ENCODE measurements around the gene GSTA4.
"Not testable (repeated sequence)": the region's sequence is repeated elsewhere in the genome, so short reads cannot be mapped to it uniquely, and the experiment has no call there.

Gene GSTA4

DNA sequence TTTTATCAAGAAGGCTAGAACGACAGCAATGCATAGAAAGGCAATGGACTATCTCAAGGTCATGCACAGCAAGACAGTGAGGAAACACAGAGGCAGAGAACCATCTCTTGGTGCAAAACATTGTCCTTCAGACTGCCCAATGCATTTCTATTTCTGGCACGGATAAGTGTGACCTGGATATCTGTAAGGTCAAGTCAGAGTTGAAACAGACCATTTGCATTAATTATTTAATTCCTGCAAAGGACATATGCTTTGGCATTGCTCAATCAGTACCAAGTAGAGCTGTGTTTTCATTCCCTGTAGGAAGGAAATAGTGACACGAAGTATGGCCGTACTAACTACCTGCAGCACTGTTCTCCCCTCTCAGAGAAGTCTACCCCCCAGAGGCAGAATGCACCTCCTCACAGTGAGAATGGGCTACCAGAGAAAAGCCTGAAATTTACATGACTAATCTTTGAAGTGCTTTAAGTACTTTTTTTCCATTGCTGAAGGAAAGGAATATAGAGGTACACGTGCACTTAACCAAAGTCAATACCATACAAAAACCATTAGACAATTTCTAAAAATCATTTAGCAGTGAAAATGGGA, 32.1 kb upstream of the GSTA4 start:
- Mint-ChIP-seq H3K4me1 (peaks cover 33% of the 10 kb centered on the region), H3K4me3 (peak overlapping the region; percentile 22)
- DNase-seq: no peak

GRCh38 chr6:53026526-53026925, 31.4 kb upstream of the GSTA4 start:
- peak; percentile 75 for ATAC-seq
- H3K27me3 Mint-ChIP-seq: no peaks in the 10 kb centered on the region
- H3K9me3 Mint-ChIP-seq: no peaks in the 10 kb centered on the region
- peaks cover 27% of the 10 kb centered on the region for H3K36me3 Mint-ChIP-seq (ENCODE audit: low read depth)
- H3K4me3 Mint-ChIP-seq: peak overlapping the region; percentile 22
- H3K4me1 Mint-ChIP-seq: peaks cover 33% of the 10 kb centered on the region
- DNase-seq: no peak
- H3K27ac Mint-ChIP-seq: peak overlapping the region; percentile 91

More for the DNA sequence above, 32.1 kb upstream of the GSTA4 start:
- peak overlapping the region; percentile 91 for H3K27ac Mint-ChIP-seq
- peaks cover 27% of the 10 kb centered on the region for H3K36me3 Mint-ChIP-seq (ENCODE audit: low read depth)
- ATAC-seq: peak; percentile 65
- no peaks in the 10 kb centered on the region for H3K9me3 Mint-ChIP-seq
- no peaks in the 10 kb centered on the region for H3K27me3 Mint-ChIP-seq

GRCh38 chr6:53023323-53023722, 28.2 kb upstream of the GSTA4 start:
- DNase-seq (no peak), ATAC-seq (no peak)
- H3K9me3 Mint-ChIP-seq: no peaks in the 10 kb centered on the region
- no peaks in the 10 kb centered on the region for H3K27me3 Mint-ChIP-seq
- H3K4me1 Mint-ChIP-seq: peaks cover 30% of the 10 kb centered on the region
- H3K4me3 Mint-ChIP-seq: no peak overlapping the region
- H3K36me3 Mint-ChIP-seq (ENCODE audit: low read depth): peaks cover 11% of the 10 kb centered on the region
- H3K27ac Mint-ChIP-seq: no peak overlapping the region

DNA sequence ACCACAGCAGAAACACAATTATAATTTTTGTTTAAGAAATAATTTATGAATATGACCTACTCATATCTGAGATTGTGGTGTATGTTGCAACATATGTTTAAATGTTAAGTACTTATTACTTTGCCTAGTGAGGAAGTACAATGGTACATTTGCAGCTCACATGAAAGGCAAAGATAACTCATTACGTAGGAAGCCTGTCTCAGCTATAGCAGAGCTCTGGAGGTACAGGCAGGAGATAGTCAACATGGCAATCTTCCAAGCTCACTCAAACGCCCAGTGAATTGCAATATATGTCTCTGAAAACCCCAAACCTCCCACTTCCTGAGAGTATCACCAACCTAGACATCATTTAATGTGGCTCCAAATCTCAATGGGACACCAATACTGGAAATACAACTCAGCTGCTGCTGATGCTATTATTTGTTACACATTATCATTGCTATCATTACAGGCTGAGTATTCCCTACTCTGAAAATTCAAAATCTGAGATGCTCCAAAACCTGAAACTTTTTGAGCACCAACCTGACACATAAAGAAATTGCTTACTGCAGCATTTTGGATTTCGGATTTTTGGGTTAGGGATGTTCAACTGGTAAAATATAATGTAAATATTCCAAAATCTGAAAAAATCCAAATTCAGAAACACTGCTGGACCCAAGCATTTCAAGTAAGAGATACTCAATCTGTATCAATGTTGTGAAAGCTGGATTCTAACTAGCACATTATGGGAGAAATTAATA, 25.1 kb upstream of the GSTA4 start:
- DNase-seq (no peak), ATAC-seq (peak; percentile 59)
- Mint-ChIP-seq H3K27me3 (no peaks in the 10 kb centered on the region), H3K9me3 (no peaks in the 10 kb centered on the region), H3K4me3 (no peak overlapping the region), H3K27ac (no peak overlapping the region), H3K4me1 (peaks cover 10% of the 10 kb centered on the region), H3K36me3 (ENCODE audit: low read depth) (peaks cover 14% of the 10 kb centered on the region)

DNA sequence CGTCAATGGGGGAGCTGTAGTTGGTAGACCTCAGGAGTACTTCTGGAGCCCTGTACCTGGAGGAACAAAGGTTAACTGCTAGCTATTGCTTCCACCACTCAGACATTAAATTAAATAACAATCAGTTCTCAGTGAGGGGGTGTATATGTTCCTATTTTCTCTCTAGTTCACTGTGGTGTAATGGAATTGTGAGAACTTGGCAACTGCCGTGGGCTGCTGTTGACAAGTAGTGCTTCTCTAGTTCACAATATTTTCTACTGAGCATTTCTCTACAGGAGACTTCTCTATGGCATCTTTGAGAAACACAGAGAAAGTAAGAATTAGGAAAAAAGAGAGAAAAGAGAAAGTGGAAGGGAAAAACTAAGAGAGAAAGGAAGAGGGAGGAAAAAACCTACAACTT, 23.4 kb upstream of the GSTA4 start:
- H3K27ac Mint-ChIP-seq: no peak overlapping the region
- peaks cover 12% of the 10 kb centered on the region for H3K36me3 Mint-ChIP-seq (ENCODE audit: low read depth)
- no peak overlapping the region for H3K4me3 Mint-ChIP-seq
- peaks cover 2% of the 10 kb centered on the region for H3K4me1 Mint-ChIP-seq
- DNase-seq (no peak), ATAC-seq (no peak)
- no peaks in the 10 kb centered on the region for H3K9me3 Mint-ChIP-seq
- no peaks in the 10 kb centered on the region for H3K27me3 Mint-ChIP-seq

DNA sequence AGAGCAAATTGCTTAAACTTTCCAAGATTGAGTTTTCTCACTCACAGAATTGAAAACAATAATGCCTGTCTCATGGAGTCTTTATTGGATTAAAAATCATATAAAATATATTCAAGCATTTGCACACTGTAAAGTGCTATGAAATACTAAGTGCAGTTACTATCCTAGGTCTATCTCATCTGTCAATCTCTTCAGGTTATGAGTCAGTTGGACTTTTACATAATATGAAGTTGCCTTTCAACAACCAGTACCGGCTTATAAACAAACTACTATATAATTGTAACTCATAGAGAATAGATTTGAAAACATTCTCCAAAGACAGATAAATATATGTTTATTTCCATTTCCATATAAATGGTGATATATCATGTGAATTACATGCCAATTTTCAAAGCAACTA, 20.4 kb upstream of the GSTA4 start:
- Mint-ChIP-seq H3K9me3 (no peaks in the 10 kb centered on the region), H3K27me3 (no peaks in the 10 kb centered on the region), H3K4me3 (no peak overlapping the region), H3K27ac (no peak overlapping the region), H3K36me3 (ENCODE audit: low read depth) (peaks cover 13% of the 10 kb centered on the region), H3K4me1 (no peaks in the 10 kb centered on the region)
- ATAC-seq (no peak), DNase-seq (no peak)

DNA sequence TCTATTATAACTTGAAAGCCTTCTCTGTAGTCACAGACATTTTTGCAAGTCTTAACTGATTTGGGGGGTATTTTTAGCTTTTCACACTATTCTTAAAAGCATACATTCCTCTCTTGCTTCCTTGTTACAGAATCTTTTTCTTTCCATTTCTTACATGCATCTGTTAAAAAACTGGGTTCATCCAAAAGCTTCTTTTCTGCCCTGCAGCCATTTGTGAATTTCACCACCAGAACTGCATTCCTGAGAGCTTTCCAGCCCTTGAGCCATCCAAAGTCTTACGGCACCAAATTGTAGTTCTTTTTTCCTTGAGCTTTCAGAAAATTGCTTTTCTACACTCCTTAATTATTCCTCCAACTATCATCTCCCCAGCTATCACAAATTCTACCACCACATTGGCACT, 19.7 kb upstream of the GSTA4 start:
- ATAC-seq: no peak
- Mint-ChIP-seq H3K4me3 (no peak overlapping the region), H3K9me3 (no peaks in the 10 kb centered on the region), H3K36me3 (ENCODE audit: low read depth) (peaks cover 16% of the 10 kb centered on the region), H3K27ac (no peak overlapping the region), H3K4me1 (no peaks in the 10 kb centered on the region), H3K27me3 (no peaks in the 10 kb centered on the region)
- no peak for DNase-seq

GRCh38 chr6:53014063-53014462, 19.0 kb upstream of the GSTA4 start:
- no peak for DNase-seq
- Mint-ChIP-seq H3K9me3 (no peaks in the 10 kb centered on the region), H3K36me3 (ENCODE audit: low read depth) (peaks cover 19% of the 10 kb centered on the region), H3K4me3 (no peak overlapping the region), H3K4me1 (no peaks in the 10 kb centered on the region), H3K27ac (no peak overlapping the region), H3K27me3 (no peaks in the 10 kb centered on the region)
- ATAC-seq: no peak

- Mint-ChIP-seq H3K27me3 (no peaks in the 10 kb centered on the region), H3K4me3 (no peak overlapping the region), H3K27ac (no peak overlapping the region), H3K36me3 (ENCODE audit: low read depth) (peaks cover 13% of the 10 kb centered on the region), H3K4me1 (no peaks in the 10 kb centered on the region), H3K9me3 (no peaks in the 10 kb centered on the region)
- DNase-seq: no peak
- ATAC-seq: no peak
These were observed 16.9 kb upstream of the GSTA4 start for GRCh38 chr6:53011979-53012378.

DNA sequence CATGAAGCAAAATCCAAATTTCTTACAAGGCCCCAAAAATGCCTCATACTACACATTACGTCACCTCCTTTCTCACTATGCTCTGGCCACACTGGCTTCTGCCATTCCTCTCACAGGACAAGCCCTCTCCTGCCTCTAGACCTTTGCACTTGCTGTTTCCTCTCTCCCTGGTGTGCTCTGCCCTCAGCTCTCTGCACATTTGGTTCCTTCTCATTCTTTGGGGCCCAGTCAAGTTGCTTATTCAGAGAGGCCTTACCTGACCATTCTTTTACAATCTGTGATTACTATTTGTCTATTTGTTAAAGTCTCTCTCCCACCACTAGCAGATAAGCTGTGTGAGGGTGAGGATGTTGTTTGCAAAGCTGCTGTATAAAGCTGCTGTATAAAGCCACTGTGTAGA, 15.4 kb upstream of the GSTA4 start:
- Mint-ChIP-seq H3K27ac (no peak overlapping the region), H3K27me3 (no peaks in the 10 kb centered on the region)

DNA sequence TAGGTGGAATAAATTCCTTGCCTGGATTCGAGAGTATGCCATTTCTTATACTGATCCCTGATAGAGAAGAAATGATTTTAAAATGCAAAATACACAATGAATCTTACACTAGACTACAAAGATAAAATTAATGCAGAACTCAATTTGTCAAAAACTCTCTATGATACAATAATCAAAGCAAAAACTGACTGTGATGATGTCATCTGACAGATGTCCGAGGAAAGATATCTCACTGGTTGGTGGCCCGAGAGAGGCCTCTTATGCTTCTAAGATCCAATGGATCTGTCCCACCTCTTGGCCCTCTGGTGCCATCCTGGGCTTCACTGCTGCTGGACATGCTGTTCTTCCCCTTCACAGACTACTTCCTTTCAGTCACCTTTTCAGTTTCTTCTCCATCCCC, 14.4 kb upstream of the GSTA4 start:
- Mint-ChIP-seq H3K4me1 (no peaks in the 10 kb centered on the region), H3K4me3 (no peak overlapping the region), H3K27ac (no peak overlapping the region), H3K36me3 (ENCODE audit: low read depth) (peaks cover 13% of the 10 kb centered on the region), H3K27me3 (no peaks in the 10 kb centered on the region), H3K9me3 (no peaks in the 10 kb centered on the region)
- ATAC-seq: no peak
- no peak for DNase-seq

More for the DNA sequence above, 15.4 kb upstream of the GSTA4 start:
- H3K9me3 Mint-ChIP-seq: no peaks in the 10 kb centered on the region
- no peak overlapping the region for H3K4me3 Mint-ChIP-seq
- ATAC-seq (no peak), DNase-seq (no peak)
- H3K36me3 Mint-ChIP-seq (ENCODE audit: low read depth): peaks cover 13% of the 10 kb centered on the region
- H3K4me1 Mint-ChIP-seq: no peaks in the 10 kb centered on the region

GRCh38 chr6:53009056-53009455, 14.0 kb upstream of the GSTA4 start:
- ATAC-seq: no peak
- Mint-ChIP-seq H3K4me1 (no peaks in the 10 kb centered on the region), H3K36me3 (ENCODE audit: low read depth) (peaks cover 13% of the 10 kb centered on the region), H3K9me3 (no peaks in the 10 kb centered on the region), H3K27ac (no peak overlapping the region), H3K4me3 (no peak overlapping the region), H3K27me3 (no peaks in the 10 kb centered on the region)
- no peak for DNase-seq

GRCh38 chr6:53008192-53008687, 13.2 kb upstream of the GSTA4 start:
- not testable (repeated sequence) for H3K9me3 Mint-ChIP-seq, H3K27me3 Mint-ChIP-seq, H3K27ac Mint-ChIP-seq, H3K4me1 Mint-ChIP-seq, H3K4me3 Mint-ChIP-seq, DNase-seq, ATAC-seq
- H3K36me3 Mint-ChIP-seq (ENCODE audit: low read depth): peaks cover 13% of the 10 kb centered on the region

- H3K9me3 Mint-ChIP-seq: no peaks in the 10 kb centered on the region
- no peaks in the 10 kb centered on the region for H3K4me1 Mint-ChIP-seq
- H3K4me3 Mint-ChIP-seq: no peak overlapping the region
- H3K27ac Mint-ChIP-seq: no peak overlapping the region
- ATAC-seq (no peak), DNase-seq (no peak)
- peaks cover 10% of the 10 kb centered on the region for H3K36me3 Mint-ChIP-seq (ENCODE audit: low read depth)
- H3K27me3 Mint-ChIP-seq: no peaks in the 10 kb centered on the region
These were observed 10.7 kb upstream of the GSTA4 start for GRCh38 chr6:53005663-53006250.

- Mint-ChIP-seq H3K4me1 (peaks cover 24% of the 10 kb centered on the region), H3K4me3 (no peak overlapping the region), H3K27me3 (peaks cover 5% of the 10 kb centered on the region), H3K36me3 (ENCODE audit: low read depth) (peaks cover 4% of the 10 kb centered on the region), H3K9me3 (no peaks in the 10 kb centered on the region), H3K27ac (no peak overlapping the region)
- DNase-seq: no peak
- no peak for ATAC-seq
These were observed 4.4 kb upstream of the GSTA4 start for GRCh38 chr6:52999456-52999855.

Measured in activated naive CD8-positive, alpha-beta T cell treated with anti-CD3 and anti-CD28 coated beads, Interleukin-2, amount 50 U/mL, for 24 hours (primary cell).